GM12801 (cell line): ENCODE results near the gene SEPHS2.

Source experiments
- CTCF ChIP-seq: IDR thresholded peaks from one replicate; pipeline ENCODE4 v1.5.1; 2011; ENCODE audit warnings: control low read depth; ENCODE audit not compliant: insufficient read length; ENCODE audit errors: extremely low read depth

SEPHS2 gene

GRCh38 chr16:30457743-30458560 is 12.3 kb upstream of the SEPHS2 start:
- no peak for TF ChIP-seq CTCF

DNA sequence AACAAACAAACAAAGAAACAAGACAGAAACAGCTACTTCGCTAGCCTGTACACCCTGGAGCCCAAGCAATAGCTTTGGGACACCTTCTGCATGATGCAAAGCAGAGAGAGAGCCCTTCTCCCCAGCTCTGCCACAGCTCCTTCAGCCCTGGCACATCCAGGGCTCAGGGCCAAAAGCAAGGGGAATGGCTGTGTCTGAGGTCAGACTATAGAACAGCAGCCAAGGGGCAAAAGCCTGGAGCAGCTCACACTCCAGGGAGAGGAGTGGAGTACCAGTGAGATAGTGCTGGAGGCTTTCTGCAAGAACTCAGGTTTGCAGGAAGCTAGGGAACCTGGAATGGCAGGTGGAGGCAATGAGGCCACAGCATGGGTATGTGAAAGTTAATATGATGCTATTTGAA is 11.6 kb upstream of the SEPHS2 start:
- TF ChIP-seq CTCF, result no peak

DNA sequence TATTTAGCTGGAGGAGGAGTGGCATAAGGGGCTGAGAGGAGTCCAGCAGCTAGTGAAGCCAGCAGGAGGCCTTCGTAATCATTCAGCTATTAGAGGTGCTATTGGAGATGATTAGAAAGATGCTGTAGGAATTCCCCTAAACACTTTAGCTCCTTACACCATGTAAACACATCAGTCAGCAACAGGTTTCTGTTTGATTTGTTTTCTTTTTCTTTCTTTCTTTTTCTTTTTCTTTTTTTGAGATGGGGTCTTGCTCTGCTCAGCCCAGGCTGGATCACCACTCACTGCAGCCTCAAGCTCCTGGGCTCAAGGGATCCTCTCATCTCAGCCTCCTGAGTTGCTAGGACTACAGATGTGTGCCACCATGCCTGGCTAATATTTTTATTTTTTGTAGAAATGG is 10.6 kb upstream of the SEPHS2 start:
- no peak for TF ChIP-seq CTCF

- TF ChIP-seq CTCF, result no peak
Observed at GRCh38 chr16:30449116-30449435, 3.4 kb upstream of the SEPHS2 start.

DNA sequence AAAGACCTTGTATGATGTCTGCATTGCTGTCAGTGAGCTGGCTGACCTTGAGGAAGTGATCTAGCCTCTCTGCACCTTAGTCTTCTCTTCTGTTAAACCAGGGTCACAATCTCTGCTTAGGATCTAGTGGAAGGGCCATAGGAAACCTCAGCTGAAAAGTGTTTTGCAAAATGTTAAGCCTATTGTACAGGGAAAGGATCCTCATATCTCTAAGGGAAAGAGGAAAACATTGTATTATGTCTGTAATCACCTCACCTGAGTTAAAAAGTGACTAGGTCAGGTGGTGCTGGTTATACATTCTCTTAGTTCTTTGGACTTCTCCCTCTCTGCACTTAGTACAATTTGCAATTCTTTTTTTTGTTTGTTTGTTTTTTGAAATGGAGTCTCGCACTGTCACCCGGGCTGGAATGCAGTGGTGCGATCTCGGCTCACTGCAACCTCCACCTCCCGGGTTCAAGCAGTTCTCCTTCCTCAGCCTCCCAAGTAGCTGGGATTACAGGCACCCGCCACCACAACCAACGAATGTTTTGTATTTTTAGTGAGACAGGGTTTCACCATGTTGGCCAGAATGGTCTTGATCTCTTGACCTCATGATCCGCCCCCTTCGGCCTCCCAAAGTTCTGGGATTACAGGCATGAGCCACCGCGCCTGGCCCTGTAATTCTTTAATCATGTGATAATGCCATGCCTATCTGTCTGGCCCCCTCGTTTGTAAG is 2.0 kb upstream of the SEPHS2 start:
- no peak for TF ChIP-seq CTCF

GRCh38 chr16:30446203-30446595 is 525 bp upstream of the SEPHS2 start:
- TF ChIP-seq CTCF, result no peak

GRCh38 chr16:30445149-30445407 is 596 bp downstream of the SEPHS2 start:
- TF ChIP-seq CTCF, result no peak
